ENCODE results near the gene AFF3.

AFF3 gene

DNA sequence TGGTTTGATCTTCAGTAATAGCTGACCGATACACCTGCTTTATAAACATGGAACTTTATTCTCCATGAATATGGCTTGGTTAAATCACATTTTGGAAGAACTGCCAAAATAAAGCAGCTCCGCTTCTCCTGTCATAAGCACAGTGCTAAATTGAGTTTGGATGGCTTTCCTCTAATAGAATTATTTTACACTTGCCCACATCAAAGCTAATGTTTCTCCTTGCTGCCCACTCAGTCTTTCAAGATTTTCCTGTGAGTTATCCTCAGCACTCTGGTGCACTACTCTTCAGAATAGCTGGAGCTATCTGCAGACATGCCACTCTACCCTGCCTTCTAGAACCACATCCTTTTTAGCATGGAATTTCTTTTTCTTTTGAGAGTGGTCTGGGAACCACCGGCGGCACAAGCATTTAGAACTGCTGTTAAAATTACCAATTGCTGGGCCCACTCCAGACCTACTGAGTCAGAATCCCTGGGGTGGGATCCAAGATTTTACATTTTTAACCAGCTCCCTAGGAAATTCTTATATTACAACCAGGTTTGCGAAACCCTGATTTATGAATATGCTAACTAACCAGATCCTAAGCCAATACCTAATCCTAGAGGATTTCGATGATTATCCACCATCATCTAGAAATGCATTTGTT, 283.3 kb downstream of the AFF3 start:
- DNase-seq (ENCODE audit: low spot score): no peak
- H3K27ac ChIP-seq: no peak overlapping the region
- ChIA-PET POLR2A (ENCODE audit: low non-redundant PET) (no interaction called here), CTCF (no interaction called here)
- TF ChIP-seq CTCF (conservative IDR thresholded peaks at IDR 0.05; ENCODE audit: low read depth): no peak

DNA sequence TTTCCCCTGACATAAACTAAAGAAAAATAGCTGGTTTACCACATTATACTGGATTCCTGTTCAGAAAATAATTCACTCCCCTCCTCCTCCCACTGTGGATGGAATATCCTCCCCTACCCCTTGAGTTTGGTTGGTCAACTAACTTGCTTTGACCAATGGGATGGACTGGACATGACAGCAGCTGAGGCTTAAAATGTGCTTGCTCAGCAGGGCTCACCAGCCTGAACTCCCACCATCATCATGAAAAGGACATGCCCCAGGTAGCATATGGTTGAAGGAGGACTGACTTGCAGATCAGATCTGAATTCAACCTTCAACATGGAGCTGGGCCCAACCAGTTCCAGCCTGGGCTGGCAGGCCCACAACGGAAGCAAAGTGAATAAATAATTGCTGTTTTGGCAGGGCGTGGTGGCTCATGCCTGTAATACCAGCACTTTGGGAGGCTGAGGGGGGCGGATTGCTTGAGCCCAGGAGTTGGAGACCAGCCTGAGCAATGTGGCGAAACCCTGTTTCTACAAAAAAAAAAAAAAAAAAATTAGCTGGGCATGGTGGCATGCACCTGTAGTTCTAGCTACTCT, 284.4 kb downstream of the AFF3 start:
- CTCF ChIA-PET: no interaction called here
- POLR2A ChIA-PET (ENCODE audit: low non-redundant PET): no interaction called here
- H3K27ac ChIP-seq: no peak overlapping the region
- no peak for DNase-seq (ENCODE audit: low spot score)
- TF ChIP-seq CTCF (conservative IDR thresholded peaks at IDR 0.05; ENCODE audit: low read depth): no peak

DNA sequence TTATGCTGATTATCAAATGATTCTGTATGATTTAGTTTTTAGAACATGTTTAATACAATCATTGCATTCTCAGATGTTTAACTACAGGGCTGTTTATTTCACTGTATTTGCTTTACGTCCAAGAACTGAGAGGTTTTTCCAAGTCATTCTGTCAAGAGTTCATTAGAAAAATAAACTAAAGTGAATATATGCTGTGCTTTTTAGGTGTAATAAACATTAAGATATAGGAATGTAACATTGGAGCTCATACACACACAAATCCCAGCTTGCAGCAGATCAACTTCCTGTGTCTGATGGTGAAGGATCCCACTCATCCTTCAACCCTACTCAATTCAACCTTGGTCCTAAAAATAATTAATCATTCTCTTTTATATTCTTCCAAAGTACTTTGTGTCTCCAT, 285.0 kb downstream of the AFF3 start:
- TF ChIP-seq CTCF (conservative IDR thresholded peaks at IDR 0.05; ENCODE audit: low read depth): no peak
- POLR2A ChIA-PET (ENCODE audit: low non-redundant PET): no interaction called here
- no peak for DNase-seq (ENCODE audit: low spot score)
- H3K27ac ChIP-seq: no peak overlapping the region
- CTCF ChIA-PET: no interaction called here

DNA sequence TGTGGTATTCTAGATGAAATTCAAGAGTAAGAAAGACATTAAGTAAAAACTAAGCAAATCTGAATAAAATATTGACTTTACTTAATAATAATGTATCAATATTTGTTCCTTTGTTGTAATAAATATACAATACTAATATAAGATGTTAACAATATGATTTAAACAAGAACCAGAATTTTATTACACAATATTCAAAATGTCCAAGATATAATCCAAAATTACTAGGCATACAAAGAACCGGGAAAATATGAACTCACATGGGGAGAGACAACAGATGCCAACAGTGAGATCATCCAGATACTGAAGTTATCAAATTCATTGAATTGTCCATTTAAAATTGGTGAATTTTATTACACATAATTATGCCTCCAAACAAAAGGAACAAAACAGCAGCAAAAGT, 286.3 kb downstream of the AFF3 start:
- H3K27ac ChIP-seq: no peak overlapping the region
- CTCF ChIA-PET: no interaction called here
- POLR2A ChIA-PET (ENCODE audit: low non-redundant PET): no interaction called here
- no peak for DNase-seq (ENCODE audit: low spot score)
- TF ChIP-seq CTCF (conservative IDR thresholded peaks at IDR 0.05; ENCODE audit: low read depth): no peak

GRCh38 chr2:99854236-99854852, 288.0 kb downstream of the AFF3 start:
- ChIA-PET CTCF (interaction anchor here (0.6 kb wide), 1 partner anchor 14 kb away, joined by 3 read pairs; no protein-coding TSS in a partner anchor), POLR2A (ENCODE audit: low non-redundant PET) (no interaction called here)
- TF ChIP-seq CTCF (conservative IDR thresholded peaks at IDR 0.05; ENCODE audit: low read depth): no peak
- H3K27ac ChIP-seq: no peak overlapping the region
- no peak for DNase-seq (ENCODE audit: low spot score)

DNA sequence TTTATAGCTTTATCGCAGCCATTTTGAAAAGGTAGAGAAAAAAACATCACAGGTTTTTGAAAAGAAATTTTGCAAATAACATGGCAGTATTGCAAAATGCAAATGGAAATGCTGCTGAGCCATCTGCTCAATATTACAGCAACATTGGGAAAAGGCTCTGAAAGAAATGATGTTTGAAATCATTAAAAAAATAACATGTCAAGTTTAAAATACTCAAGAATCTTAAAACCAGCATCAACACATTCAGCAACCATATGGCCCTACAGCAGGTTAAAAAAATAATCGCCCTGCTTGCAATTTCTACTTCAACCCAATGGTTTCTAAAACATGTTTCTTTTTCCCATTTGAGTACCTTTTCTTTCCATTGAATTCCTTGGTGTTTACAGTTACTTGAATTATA, 289.4 kb downstream of the AFF3 start:
- no peak for DNase-seq (ENCODE audit: low spot score)
- no peak for TF ChIP-seq CTCF (conservative IDR thresholded peaks at IDR 0.05; ENCODE audit: low read depth)
- no peak overlapping the region for H3K27ac ChIP-seq
- ChIA-PET CTCF (no interaction called here), POLR2A (ENCODE audit: low non-redundant PET) (no interaction called here)
